SU-DHL-6 (cell line): ENCODE results near the gene ALDOB.

Source experiments
- H2AFZ ChIP-seq: fragments of 200-600 bp; sonication (generic); 2 replicates; pipeline ENCODE4 v1.6.1; 2014; ENCODE audit warnings: low read depth, mild to moderate bottlenecking, moderate library complexity, mixed read lengths, antibody characterized with exemption, low read length; ENCODE audit not compliant: severe bottlenecking
- H3F3A ChIP-seq: fragments of 200-600 bp; shearing (Covaris generic); 2 replicates; pipeline ENCODE4 v1.6.0; 2016; ENCODE audit warnings: antibody characterized with exemption, mild to moderate bottlenecking; ENCODE audit not compliant: insufficient read depth
- H3K27ac ChIP-seq: fragments of 200-600 bp; sonication (generic); 2 replicates; pipeline ENCODE4 v1.5.1; 2016; ENCODE audit warnings: low read depth, mild to moderate bottlenecking, low read length, moderate library complexity, mixed read lengths
- H3K27me3 ChIP-seq: fragments of 200-600 bp; sonication (generic), shearing (Covaris generic); 2 replicates; pipeline ENCODE4 v1.6.0; 2014; ENCODE audit warnings: mild to moderate bottlenecking, low read length
- H3K36me3 ChIP-seq: fragments of 200-600 bp; sonication (generic); 2 replicates; pipeline ENCODE4 v1.6.1; 2014; ENCODE audit warnings: mild to moderate bottlenecking, low read length, mixed read lengths
- H3K4me2 ChIP-seq: fragments of 300-600, 200-600 bp; shearing (Covaris generic), sonication (generic); 2 replicates; pipeline ENCODE4 v1.6.0; 2014; ENCODE audit warnings: low read length, low read depth, mild to moderate bottlenecking; ENCODE audit not compliant: poor library complexity, severe bottlenecking
- H3K4me3 ChIP-seq: fragments of 200-600 bp; sonication (generic); 2 replicates; pipeline ENCODE4 v1.5.1; 2014; ENCODE audit warnings: antibody characterized with exemption, low read length, mild to moderate bottlenecking, mixed read lengths; ENCODE audit not compliant: insufficient read depth, poor library complexity, severe bottlenecking
- H3K79me2 ChIP-seq: fragments of 200-600 bp; sonication (generic); 2 replicates; pipeline ENCODE4 v1.6.1; 2014; ENCODE audit warnings: mild to moderate bottlenecking, low read length, moderate library complexity; ENCODE audit not compliant: insufficient read depth
- H3K9ac ChIP-seq: fragments of 200-600 bp; sonication (generic); 2 replicates; pipeline ENCODE4 v1.7.0; 2014; ENCODE audit warnings: mild to moderate bottlenecking, low read length
- H3K9me2 ChIP-seq: fragments of 200-600 bp; sonication (generic); replicated peaks from 2 replicates; pipeline ENCODE4 v1.6.1; 2014; ENCODE audit warnings: low read length; ENCODE audit not compliant: insufficient read depth
- H3K9me3 ChIP-seq: fragments of 200-600 bp; sonication (generic); 2 replicates; pipeline ENCODE4 v1.6.1; 2014; ENCODE audit warnings: low read length, mixed read lengths; ENCODE audit not compliant: insufficient read depth
- H4K20me1 ChIP-seq: fragments of 200-600 bp; sonication (generic); 2 replicates; pipeline ENCODE4 v1.6.1; 2014; ENCODE audit warnings: low read depth, mild to moderate bottlenecking, antibody characterized with exemption, low read length, moderate library complexity, mixed read lengths
- EZH2phosphoT487 ChIP-seq: fragments of 200-600 bp; sonication (generic), shearing (Covaris generic); conservative IDR thresholded peaks from 2 replicates; pipeline ENCODE4 v1.6.1; 2018; ENCODE audit warnings: mild to moderate bottlenecking, antibody characterized with exemption, low read length, moderate library complexity, mixed read lengths
- TF ChIP-seq, protein P1 (sequence below): fragments of 200-600 bp; sonication (generic); IDR thresholded peaks from one replicate; pipeline ENCODE4 v1.5.1; 2017; ENCODE audit warnings: antibody characterized with exemption, mild to moderate bottlenecking, low read length, moderate library complexity; ENCODE audit not compliant: insufficient read depth, poor library complexity, severe bottlenecking

ALDOB gene

DNA sequence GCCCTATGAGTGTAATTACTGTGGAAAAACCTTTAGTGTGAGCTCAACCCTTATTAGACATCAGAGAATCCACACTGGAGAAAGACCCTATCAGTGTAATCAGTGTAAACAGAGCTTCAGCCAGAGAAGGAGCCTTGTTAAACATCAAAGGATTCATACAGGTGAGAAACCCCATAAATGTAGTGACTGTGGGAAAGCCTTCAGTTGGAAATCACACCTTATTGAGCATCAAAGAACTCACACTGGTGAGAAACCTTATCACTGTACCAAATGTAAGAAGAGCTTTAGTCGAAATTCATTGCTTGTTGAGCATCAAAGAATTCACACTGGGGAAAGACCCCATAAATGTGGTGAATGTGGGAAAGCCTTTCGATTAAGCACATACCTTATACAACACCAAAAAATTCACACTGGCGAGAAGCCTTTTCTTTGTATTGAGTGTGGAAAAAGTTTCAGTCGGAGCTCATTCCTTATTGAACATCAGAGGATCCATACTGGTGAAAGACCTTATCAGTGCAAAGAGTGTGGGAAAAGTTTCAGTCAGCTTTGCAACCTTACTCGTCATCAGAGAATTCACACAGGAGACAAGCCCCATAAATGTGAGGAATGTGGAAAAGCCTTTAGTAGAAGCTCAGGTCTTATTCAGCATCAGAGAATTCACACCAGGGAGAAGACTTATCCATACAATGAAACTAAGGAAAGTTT, 27.0 kb downstream of the ALDOB start:
- no peak overlapping the region for H3K4me3 ChIP-seq
- peaks cover 51% of the 10 kb centered on the region; the same call in 1 of the 2 replicates for H3K9me3 ChIP-seq

DNA sequence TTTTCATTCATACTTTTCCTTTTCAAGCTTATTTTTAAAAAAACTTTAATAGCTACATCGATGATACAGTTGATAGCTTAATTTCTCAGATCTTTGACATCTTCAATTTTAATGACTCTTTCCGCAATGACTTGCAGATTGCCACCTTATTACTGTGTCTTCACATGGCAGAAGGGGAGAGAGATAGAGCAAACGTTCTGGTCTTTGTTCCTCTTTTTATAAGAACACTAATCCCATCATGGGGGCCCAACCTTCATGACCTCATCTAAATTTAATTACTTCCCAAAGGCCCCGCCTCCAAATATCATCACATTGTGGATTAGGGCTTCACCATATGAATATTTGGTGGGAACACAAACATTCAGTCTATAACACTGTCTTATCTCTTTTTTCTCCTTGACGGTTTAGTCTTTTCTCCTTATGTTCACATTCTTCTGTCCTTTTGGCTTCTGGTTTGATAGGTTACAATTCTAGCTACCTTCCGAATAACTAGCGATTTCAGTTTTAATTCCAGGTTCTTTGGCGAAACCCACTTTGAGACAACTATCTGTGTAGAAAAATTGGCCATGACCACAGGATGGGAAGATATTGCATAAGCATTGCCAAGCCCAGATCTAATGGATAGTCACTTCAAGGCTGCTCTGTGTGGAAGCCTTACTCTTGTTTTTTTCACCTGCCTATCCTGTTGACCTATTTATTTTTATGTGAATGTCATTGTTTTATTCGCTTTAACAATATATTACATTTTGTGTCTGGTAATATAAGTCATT, 31.9 kb downstream of the ALDOB start:
- no peak overlapping the region for H2AFZ ChIP-seq
- H3K36me3 ChIP-seq = peaks cover 80% of the 10 kb centered on the region
- H3K79me2 ChIP-seq = peaks cover 22% of the 10 kb centered on the region
- peaks cover 25% of the 10 kb centered on the region; the same call in 1 of the 2 replicates for H3K9me3 ChIP-seq
- no peaks in the 10 kb centered on the region for H4K20me1 ChIP-seq
- no peaks in the 10 kb centered on the region for H3K9me2 ChIP-seq
- no peak overlapping the region for H3K4me3 ChIP-seq
- H3K4me2 ChIP-seq = no peak overlapping the region
- no peaks in the 10 kb centered on the region for H3K27me3 ChIP-seq
- H3K27ac ChIP-seq = no peak overlapping the region
- H3F3A ChIP-seq = no peaks in the 10 kb centered on the region
- H3K9ac ChIP-seq = no peak overlapping the region
- no peak for TF ChIP-seq EZH2phosphoT487
- TF ChIP-seq, protein P1, sequence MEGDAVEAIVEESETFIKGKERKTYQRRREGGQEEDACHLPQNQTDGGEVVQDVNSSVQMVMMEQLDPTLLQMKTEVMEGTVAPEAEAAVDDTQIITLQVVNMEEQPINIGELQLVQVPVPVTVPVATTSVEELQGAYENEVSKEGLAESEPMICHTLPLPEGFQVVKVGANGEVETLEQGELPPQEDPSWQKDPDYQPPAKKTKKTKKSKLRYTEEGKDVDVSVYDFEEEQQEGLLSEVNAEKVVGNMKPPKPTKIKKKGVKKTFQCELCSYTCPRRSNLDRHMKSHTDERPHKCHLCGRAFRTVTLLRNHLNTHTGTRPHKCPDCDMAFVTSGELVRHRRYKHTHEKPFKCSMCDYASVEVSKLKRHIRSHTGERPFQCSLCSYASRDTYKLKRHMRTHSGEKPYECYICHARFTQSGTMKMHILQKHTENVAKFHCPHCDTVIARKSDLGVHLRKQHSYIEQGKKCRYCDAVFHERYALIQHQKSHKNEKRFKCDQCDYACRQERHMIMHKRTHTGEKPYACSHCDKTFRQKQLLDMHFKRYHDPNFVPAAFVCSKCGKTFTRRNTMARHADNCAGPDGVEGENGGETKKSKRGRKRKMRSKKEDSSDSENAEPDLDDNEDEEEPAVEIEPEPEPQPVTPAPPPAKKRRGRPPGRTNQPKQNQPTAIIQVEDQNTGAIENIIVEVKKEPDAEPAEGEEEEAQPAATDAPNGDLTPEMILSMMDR = no peak

More for the DNA sequence above, 27.0 kb downstream of the ALDOB start:
- no peaks in the 10 kb centered on the region for H3K9me2 ChIP-seq
- H3K27ac ChIP-seq = no peak overlapping the region
- peaks cover 64% of the 10 kb centered on the region for H3K36me3 ChIP-seq
- 0 out of 2 replicates have a peak, but pooled peaks cover 4% of the 10 kb centered on the region for H3K79me2 ChIP-seq
- H3K9ac ChIP-seq = no peak overlapping the region
- H3K4me2 ChIP-seq = no peak overlapping the region
- no peak for TF ChIP-seq EZH2phosphoT487
- TF ChIP-seq, protein P1 = no peak
- H4K20me1 ChIP-seq = no peaks in the 10 kb centered on the region
- H3F3A ChIP-seq = no peaks in the 10 kb centered on the region; the same call in 1 of the 2 replicates
- no peak overlapping the region for H2AFZ ChIP-seq
- no peaks in the 10 kb centered on the region for H3K27me3 ChIP-seq

DNA sequence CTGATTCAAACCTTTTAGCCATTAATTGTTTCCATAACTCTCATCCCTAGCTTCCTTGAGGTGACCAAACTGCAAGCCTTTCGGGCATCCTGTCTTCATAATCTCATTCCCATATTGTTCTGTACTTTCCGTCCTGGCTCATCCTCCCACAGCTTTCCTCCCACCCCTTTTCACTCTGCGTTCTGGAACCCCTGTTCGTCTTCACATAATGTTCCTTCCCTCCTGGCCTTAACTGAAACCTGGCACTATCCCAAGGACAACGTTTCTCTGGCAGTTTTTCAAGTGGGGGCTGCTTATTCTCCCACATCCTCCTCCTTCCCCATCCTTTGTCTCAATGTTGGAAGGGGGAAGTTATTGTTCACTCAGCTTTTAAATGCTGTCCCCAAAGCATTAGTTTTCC, 35.5 kb downstream of the ALDOB start:
- Histone ChIP-seq H3K9me2 (no peaks in the 10 kb centered on the region), H3K36me3 (peaks cover 58% of the 10 kb centered on the region), H3K27ac (no peak overlapping the region), H3K4me3 (peak overlapping the region; percentile 93), H3K9me3 (peaks cover 5% of the 10 kb centered on the region; the same call in 1 of the 2 replicates), H3K9ac (peak overlapping the region; percentile 73), H3F3A (no peaks in the 10 kb centered on the region), H3K4me2 (peak overlapping the region; percentile 91), H3K79me2 (peaks cover 54% of the 10 kb centered on the region), H2AFZ (no peak overlapping the region), H4K20me1 (no peaks in the 10 kb centered on the region), H3K27me3 (no peaks in the 10 kb centered on the region)
- TF ChIP-seq, protein P1 = no peak
- TF ChIP-seq EZH2phosphoT487 = no peak
